Caco-2 (cell line): Measurements from ENCODE around the gene YY2. TPM values are rescaled to one million over a fixed set of nuclear protein-coding genes. Genes with fewer than 3 reads are reported as not detected.

ENCODE experiments used
- BruUV-seq: library from RNA; stranded (reverse); fragments of 400-500 nt; replicated peaks from 2 replicates; lab custom pipeline; 2021; lab: Mats Ljungman, UMichigan
- CTCF ChIA-PET: fragments of 300-600 bp; sonication (Branson Sonifier 250); formaldehyde crosslinking; loops from one replicate; lab custom pipeline; 2022; ENCODE audit warnings: antibody characterized with exemption; lab: Charles Lee
- POLR2A ChIA-PET: fragments of 300-600 bp; sonication (Branson Sonifier 250); formaldehyde crosslinking; loops from one replicate; lab custom pipeline; 2022; ENCODE audit warnings: antibody characterized with exemption; lab: Charles Lee
- DNase-seq, 2 experiments: peaks; one replicate each; pipeline versions ENCODE4 v3.0.0 to v3.0.0-alpha.2; 2020 to 2022
- H3K27me3 ChIP-seq: replicated peaks from 2 replicates; pipeline ENCODE4 v1.6.0; 2011; ENCODE audit warnings: low read length; ENCODE audit not compliant: control insufficient read depth, insufficient read depth
- H3K36me3 ChIP-seq: 2 replicates; pipeline ENCODE4 v1.5.1; 2011; ENCODE audit warnings: low read length; ENCODE audit not compliant: control insufficient read depth, insufficient read depth
- H3K4me1 ChIP-seq: fragments of 250-450 bp; sonication (Bioruptor Pico); 2 replicates; pipeline ENCODE4 v1.5.1; 2020; ENCODE audit warnings: mild to moderate bottlenecking
- H3K4me3 ChIP-seq: 2 replicates; pipeline ENCODE4 v1.5.1; 2011; ENCODE audit warnings: low read depth, mild to moderate bottlenecking, control low read depth, low read length
- H3K9me3 ChIP-seq: fragments of 250-450 bp; sonication (Bioruptor Pico); 2 replicates; pipeline ENCODE4 v1.5.1; 2020; ENCODE audit warnings: mild to moderate bottlenecking, moderate library complexity
- H3K27ac Mint-ChIP-seq: one replicate; pipeline ENCODE4 v1.8.0; 2022; ENCODE audit warnings: mixed read lengths; ENCODE audit not compliant: unreplicated experiment
- H3K27me3 Mint-ChIP-seq: one replicate; pipeline ENCODE4 v1.8.0; 2022; ENCODE audit warnings: mixed read lengths; ENCODE audit not compliant: insufficient read depth, unreplicated experiment
- H3K36me3 Mint-ChIP-seq: one replicate; pipeline ENCODE4 v1.8.0; 2022; ENCODE audit warnings: mild to moderate bottlenecking, mixed read lengths; ENCODE audit not compliant: insufficient read depth, unreplicated experiment
- H3K4me1 Mint-ChIP-seq: one replicate; pipeline ENCODE4 v1.8.0; 2022; ENCODE audit warnings: low read depth, mixed read lengths; ENCODE audit not compliant: unreplicated experiment
- H3K4me3 Mint-ChIP-seq: one replicate; pipeline ENCODE4 v1.8.0; 2022; ENCODE audit warnings: mild to moderate bottlenecking, moderate library complexity, mixed read lengths; ENCODE audit not compliant: unreplicated experiment
- H3K9me3 Mint-ChIP-seq: one replicate; pipeline ENCODE4 v1.8.0; 2022; ENCODE audit warnings: mixed read lengths; ENCODE audit not compliant: unreplicated experiment
- CTCF ChIP-seq, 2 experiments: fragments of 200-600 bp in 1 of 2; IDR thresholded peaks; 1 replicate in 1 of 2; 2 replicates in 1 of 2; pipeline versions ENCODE4 v1.5.1 to v1.8.0; 2011 to 2022; ENCODE audit warnings: antibody characterized with exemption in 1 of 2, control low read depth in 1 of 2, inconsistent platforms in 1 of 2, low read depth in 1 of 2, low read length in 1 of 2, mild to moderate bottlenecking in 1 of 2, moderate library complexity in 1 of 2; ENCODE audit not compliant: insufficient read depth in 1 of 2, severe bottlenecking in 1 of 2, unreplicated experiment in 1 of 2
- intact Hi-C: fragments of 100-400 bp; cut with micrococcal nuclease; formaldehyde crosslinking; loops from one replicate; pipeline ENCODE4 v1.10.0; 2022; ENCODE audit not compliant: unreplicated experiment
- total RNA-seq: library from RNA; stranded (reverse); gene quantifications from 2 replicates; pipeline ENCODE4 v1.2.3, GENCODE V29; 2022

Gene YY2
- total RNA-seq, 1 experiment from 2014 or later, result 3.9 TPM

- Histone ChIP-seq H3K4me3 (peak overlapping the region; percentile 86), H3K27me3 (no peaks in the 10 kb centered on the region), H3K9me3 (no peaks in the 10 kb centered on the region), H3K36me3 (no peaks in the 10 kb centered on the region), H3K4me1 (peaks cover 10% of the 10 kb centered on the region)
- DNase-seq, result no peak
- peaks cover 9% of the 10 kb centered on the region for H3K4me1 Mint-ChIP-seq
- intact Hi-C loops, result loop anchor here (1.0 to 10.0 kb wide), 2 partner anchors 137 to 164 kb away; no protein-coding TSS in a partner anchor
- BruUV-seq, result TSS peak; percentile 94
- H3K27ac Mint-ChIP-seq, result peak overlapping the region; percentile 87
- H3K27me3 Mint-ChIP-seq, result no peaks in the 10 kb centered on the region
- H3K9me3 Mint-ChIP-seq, result no peaks in the 10 kb centered on the region
- ChIA-PET CTCF (interaction anchor here (0.6 kb wide), 1 partner anchor 65 kb away, joined by 3 read pairs; no protein-coding TSS in a partner anchor), POLR2A (interaction anchor here (0.6 to 0.7 kb wide), 2 partner anchors 8 to 137 kb away, joined by 3 read pairs; no protein-coding TSS in a partner anchor)
- peak overlapping the region; percentile 79 for H3K4me3 Mint-ChIP-seq
- TF ChIP-seq CTCF (IDR thresholded peaks at IDR 0.05; ENCODE audit: insufficient read depth in 1 of 2, low read depth in 1 of 2, low read length in 1 of 2, severe bottlenecking in 1 of 2, unreplicated experiment in 1 of 2), result no peak
- H3K36me3 Mint-ChIP-seq, result peaks cover 6% of the 10 kb centered on the region
Observed at GRCh38 chrX:21838937-21839333, 16.9 kb upstream of the YY2 start.

- Histone ChIP-seq H3K4me1 (peaks cover 10% of the 10 kb centered on the region), H3K27me3 (no peaks in the 10 kb centered on the region), H3K9me3 (no peaks in the 10 kb centered on the region), H3K4me3 (peak within 1 kb of the TSS; percentile 86), H3K36me3 (no peaks in the 10 kb centered on the region)
- ChIA-PET POLR2A (interaction anchor here (0.6 to 0.7 kb wide), 2 partner anchors 8 to 136 kb away, joined by 3 read pairs; no protein-coding TSS in a partner anchor), CTCF (interaction anchor here (0.6 kb wide), 1 partner anchor 65 kb away, joined by 3 read pairs; no protein-coding TSS in a partner anchor)
- DNase-seq, result peak; percentile 84
- intact Hi-C loops, result loop anchor here (1.0 to 10.0 kb wide), 2 partner anchors 137 to 165 kb away; no protein-coding TSS in a partner anchor
- peaks cover 6% of the 10 kb centered on the region for H3K36me3 Mint-ChIP-seq
- no peaks in the 10 kb centered on the region for H3K9me3 Mint-ChIP-seq
- BruUV-seq, result no TSS peak
- H3K4me1 Mint-ChIP-seq, result peaks cover 9% of the 10 kb centered on the region
- no peak for TF ChIP-seq CTCF (IDR thresholded peaks at IDR 0.05; ENCODE audit: insufficient read depth in 1 of 2, low read depth in 1 of 2, low read length in 1 of 2, severe bottlenecking in 1 of 2, unreplicated experiment in 1 of 2)
- H3K4me3 Mint-ChIP-seq, result peak within 1 kb of the TSS; percentile 79
- no peaks in the 10 kb centered on the region for H3K27me3 Mint-ChIP-seq
- peak within 1 kb of the TSS; percentile 87 for H3K27ac Mint-ChIP-seq
Observed at GRCh38 chrX:21839334-21840192, 16.2 kb upstream of the YY2 start, which contains the start of gene MBTPS2. Gene MBTPS2 (plus strand): TSS chrX:21839617. CDS start chrX:21839735, 118 bp downstream.

- H3K36me3 ChIP-seq, result no peaks in the 10 kb centered on the region
- TF ChIP-seq CTCF (IDR thresholded peaks at IDR 0.05; ENCODE audit: insufficient read depth in 1 of 2, low read depth in 1 of 2, low read length in 1 of 2, severe bottlenecking in 1 of 2, unreplicated experiment in 1 of 2), result no peak
- no peaks in the 10 kb centered on the region for H3K9me3 Mint-ChIP-seq
- H3K9me3 ChIP-seq, result no peaks in the 10 kb centered on the region
- H3K27me3 Mint-ChIP-seq, result no peaks in the 10 kb centered on the region
- H3K4me3 ChIP-seq, result peak overlapping the region; percentile 86
- H3K4me1 Mint-ChIP-seq, result peaks cover 9% of the 10 kb centered on the region
- peaks cover 9% of the 10 kb centered on the region for H3K36me3 Mint-ChIP-seq
- peak overlapping the region; percentile 87 for H3K27ac Mint-ChIP-seq
- BruUV-seq, result TSS peak; percentile 76
- POLR2A ChIA-PET, result no interaction called here
- H3K4me1 ChIP-seq, result peaks cover 10% of the 10 kb centered on the region
- no peak for DNase-seq
- CTCF ChIA-PET, result no interaction called here
- peak overlapping the region; percentile 79 for H3K4me3 Mint-ChIP-seq
- H3K27me3 ChIP-seq, result no peaks in the 10 kb centered on the region
- intact Hi-C loops, result no loop called here
Observed at GRCh38 chrX:21840193-21840545, 15.6 kb upstream of the YY2 start.
